Mesendoderm (in vitro differentiated cells): ENCODE measurements around the gene PPP1R3E.

Experiments
- DNase-seq: peaks from one replicate; pipeline ENCODE4 v3.0.0; 2013
- H2AK5ac ChIP-seq: 2 replicates; pipeline ENCODE4 v1.6.1; 2013; ENCODE audit warnings: low read length, inconsistent platforms
- H2BK120ac ChIP-seq: 2 replicates; pipeline ENCODE4 v1.6.1; 2013; ENCODE audit warnings: low read depth, mild to moderate bottlenecking, low read length, moderate library complexity, mixed read lengths
- H2BK15ac ChIP-seq: replicated peaks from 2 replicates; pipeline ENCODE4 v1.6.1; 2013; ENCODE audit warnings: low read depth, mild to moderate bottlenecking, moderate library complexity
- H2BK5ac ChIP-seq: 2 replicates; pipeline ENCODE4 v1.6.1; 2013; ENCODE audit warnings: low read length, inconsistent platforms
- H3K18ac ChIP-seq: 2 replicates; pipeline ENCODE4 v1.6.1; 2013; ENCODE audit warnings: mild to moderate bottlenecking, low read length, mixed read lengths
- H3K23ac ChIP-seq: one replicate; pipeline ENCODE4 v1.6.1; 2013; ENCODE audit warnings: low read length
- H3K27ac ChIP-seq: 2 replicates; pipeline ENCODE4 v1.5.1; 2013; ENCODE audit warnings: low read depth, mild to moderate bottlenecking, inconsistent platforms, low read length, moderate library complexity
- H3K27me3 ChIP-seq: 2 replicates; pipeline ENCODE4 v1.6.1; 2013; ENCODE audit warnings: low read length, control low read depth, mild to moderate bottlenecking, inconsistent platforms; ENCODE audit not compliant: insufficient read depth, poor library complexity
- H3K36me3 ChIP-seq: 2 replicates; pipeline ENCODE4 v1.6.1; 2013; ENCODE audit warnings: low read length, inconsistent platforms; ENCODE audit not compliant: control insufficient read depth, insufficient read depth
- H3K4ac ChIP-seq: one replicate; pipeline ENCODE4 v1.6.1; 2013; ENCODE audit warnings: low read depth, mild to moderate bottlenecking, low read length, moderate library complexity
- H3K4me1 ChIP-seq: 2 replicates; pipeline ENCODE4 v1.6.1; 2013; ENCODE audit warnings: low read depth, low read length, inconsistent platforms; ENCODE audit not compliant: control insufficient read depth
- H3K4me2 ChIP-seq: 2 replicates; pipeline ENCODE4 v1.6.1; 2013; ENCODE audit warnings: low read length
- H3K4me3 ChIP-seq: 2 replicates; pipeline ENCODE4 v1.5.1; 2013; ENCODE audit warnings: mild to moderate bottlenecking, low read length
- H3K56ac ChIP-seq: one replicate; pipeline ENCODE4 v1.6.1; 2013; ENCODE audit warnings: low read length
- H3K79me1 ChIP-seq: 2 replicates; pipeline ENCODE4 v1.6.1; 2013; ENCODE audit warnings: low read length, inconsistent platforms
- H3K79me2 ChIP-seq: 2 replicates; pipeline ENCODE4 v1.6.1; 2013; ENCODE audit warnings: mild to moderate bottlenecking, low read length; ENCODE audit not compliant: control insufficient read depth, insufficient read depth
- H3K9ac ChIP-seq: 2 replicates; pipeline ENCODE4 v1.6.1; 2013; ENCODE audit warnings: low read length, inconsistent platforms
- H4K5ac ChIP-seq: one replicate; pipeline ENCODE4 v1.6.1; 2013; ENCODE audit warnings: low read length
- H4K8ac ChIP-seq: one replicate; pipeline ENCODE4 v1.6.1; 2013; ENCODE audit warnings: low read depth, mild to moderate bottlenecking, control low read depth, low read length, moderate library complexity
- WGBS: extraction: QIAGEN DNeasy Blood & Tissue Kit; methylation state at CpG from one replicate; pipeline ENCODE4 v1.1.7; 2013; ENCODE audit warnings: low lambda C conversion rate, missing lambda C conversion rate; ENCODE audit not compliant: insufficient coverage; ENCODE audit errors: extremely low coverage; 5-methylcytosine and 5-hydroxymethylcytosine counted together

The PPP1R3E gene

DNA sequence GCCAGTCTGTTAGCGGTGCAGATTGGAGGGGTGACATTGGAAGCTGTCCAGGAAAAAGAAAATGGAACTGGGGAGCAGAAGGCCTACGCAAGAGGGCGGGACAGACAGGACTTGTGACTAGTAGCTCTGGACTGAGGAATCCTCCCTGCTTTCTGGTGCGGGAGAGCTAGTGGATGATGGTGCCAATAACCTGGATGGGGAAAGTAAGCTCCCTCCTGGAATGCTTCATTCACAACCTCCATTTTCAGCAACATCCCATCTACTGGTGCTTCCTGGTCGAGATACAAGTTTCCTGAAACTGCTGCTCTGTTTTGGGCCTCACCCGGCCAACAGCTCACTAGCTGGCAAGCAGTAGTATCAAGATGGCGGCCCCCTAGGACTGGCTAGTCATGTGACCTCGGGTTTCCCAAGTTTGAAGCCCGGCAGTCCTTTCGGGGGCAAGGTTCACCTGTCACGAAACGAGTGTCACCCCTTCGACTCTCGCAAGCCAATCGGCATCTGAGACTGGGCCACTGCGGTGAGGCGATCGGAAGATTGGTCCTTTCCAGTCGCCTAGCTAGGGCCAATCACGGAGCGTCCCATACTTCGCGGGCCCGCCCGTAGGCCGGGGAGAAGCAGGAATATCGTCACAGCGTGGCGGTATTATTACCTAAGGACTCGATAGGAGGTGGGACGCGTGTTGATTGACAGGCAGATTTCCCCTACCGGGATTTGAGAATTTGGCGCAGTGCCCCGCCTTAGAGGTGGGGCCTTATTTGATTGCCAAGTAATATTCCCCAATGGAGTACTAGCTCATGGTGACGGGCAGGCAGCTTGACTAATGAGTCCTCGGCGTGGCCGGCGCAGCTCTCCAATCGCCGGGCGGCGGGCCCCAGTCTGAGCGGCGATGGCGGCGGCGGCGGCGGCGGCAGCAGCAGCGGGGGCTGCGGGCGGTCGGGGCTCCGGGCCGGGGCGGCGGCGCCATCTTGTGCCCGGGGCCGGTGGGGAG is 18.2 kb upstream of the PPP1R3E start, which contains the start of gene PABPN1:
PABPN1 (plus strand) TSS at position 874 of the 988 bp plus-strand sequence; CDS start at position 887, 13 bp downstream.
- Histone ChIP-seq H3K79me2 (peaks cover 18% of the 10 kb centered on the region), H3K4me1 (peaks cover 5% of the 10 kb centered on the region), H3K36me3 (peaks cover 3% of the 10 kb centered on the region), H2BK5ac (peak within 1 kb of the TSS; percentile 65), H2BK15ac (no peak within 1 kb of the TSS), H4K5ac (peak within 1 kb of the TSS; percentile 96), H3K4ac (peak within 1 kb of the TSS; percentile 99), H2BK120ac (peak within 1 kb of the TSS; percentile 86), H3K27ac (peak within 1 kb of the TSS; percentile 98), H3K4me2 (peak within 1 kb of the TSS; percentile 91), H3K27me3 (no peaks in the 10 kb centered on the region), H3K23ac (peak within 1 kb of the TSS; percentile 82), H3K56ac (peak within 1 kb of the TSS; percentile 98), H4K8ac (peak within 1 kb of the TSS; percentile 94), H3K9ac (peak within 1 kb of the TSS; percentile 100), H2AK5ac (peak within 1 kb of the TSS; percentile 92), H3K18ac (peak within 1 kb of the TSS; percentile 99), H3K4me3 (peak within 1 kb of the TSS; percentile 95), H3K79me1 (peaks cover 7% of the 10 kb centered on the region)
- WGBS, result no CpG with 5 or more reads among the region's 63 CpGs
- DNase-seq, result peak; percentile 100

GRCh38 chr14:23319746-23320583 is 17.3 kb upstream of the PPP1R3E start:
- Histone ChIP-seq H3K4me1 (peaks cover 5% of the 10 kb centered on the region), H2BK5ac (no peak overlapping the region), H3K56ac (peak overlapping the region; percentile 71), H2BK120ac (no peak overlapping the region), H3K36me3 (peaks cover 3% of the 10 kb centered on the region), H3K4ac (peak overlapping the region; percentile 44), H2AK5ac (peak overlapping the region; percentile 92), H2BK15ac (no peak overlapping the region), H3K18ac (no peak overlapping the region), H3K27ac (peak overlapping the region; percentile 68), H3K23ac (no peak overlapping the region), H3K4me3 (no peak overlapping the region), H3K27me3 (no peaks in the 10 kb centered on the region), H3K79me2 (peaks cover 18% of the 10 kb centered on the region), H4K8ac (no peak overlapping the region), H3K79me1 (peaks cover 7% of the 10 kb centered on the region), H4K5ac (peak overlapping the region; percentile 96), H3K4me2 (peak overlapping the region; percentile 12), H3K9ac (peak overlapping the region; percentile 53)
- no CpG with 5 or more reads among the region's 17 CpGs for WGBS
- no peak for DNase-seq

- no peak overlapping the region for H3K4ac ChIP-seq
- H4K8ac ChIP-seq, result no peak overlapping the region
- H3K4me3 ChIP-seq, result no peak overlapping the region
- no peak overlapping the region for H3K4me2 ChIP-seq
- H3K18ac ChIP-seq, result no peak overlapping the region
- H3K9ac ChIP-seq, result no peak overlapping the region
- H2BK15ac ChIP-seq, result no peak overlapping the region
- no peak overlapping the region for H2AK5ac ChIP-seq
- no peak overlapping the region for H3K27ac ChIP-seq
- no peak for DNase-seq
- H3K23ac ChIP-seq, result no peak overlapping the region
- H3K36me3 ChIP-seq, result no peaks in the 10 kb centered on the region
- no peak overlapping the region for H4K5ac ChIP-seq
- peaks cover 5% of the 10 kb centered on the region for H3K4me1 ChIP-seq
- no peak overlapping the region for H2BK5ac ChIP-seq
- H3K56ac ChIP-seq, result no peak overlapping the region
- no peaks in the 10 kb centered on the region for H3K79me2 ChIP-seq
- WGBS, result no CpG with 5 or more reads among the region's 5 CpGs
- no peaks in the 10 kb centered on the region for H3K27me3 ChIP-seq
- no peaks in the 10 kb centered on the region for H3K79me1 ChIP-seq
- H2BK120ac ChIP-seq, result no peak overlapping the region
Measured at GRCh38 chr14:23316300-23316699, 13.6 kb upstream of the PPP1R3E start.

DNA sequence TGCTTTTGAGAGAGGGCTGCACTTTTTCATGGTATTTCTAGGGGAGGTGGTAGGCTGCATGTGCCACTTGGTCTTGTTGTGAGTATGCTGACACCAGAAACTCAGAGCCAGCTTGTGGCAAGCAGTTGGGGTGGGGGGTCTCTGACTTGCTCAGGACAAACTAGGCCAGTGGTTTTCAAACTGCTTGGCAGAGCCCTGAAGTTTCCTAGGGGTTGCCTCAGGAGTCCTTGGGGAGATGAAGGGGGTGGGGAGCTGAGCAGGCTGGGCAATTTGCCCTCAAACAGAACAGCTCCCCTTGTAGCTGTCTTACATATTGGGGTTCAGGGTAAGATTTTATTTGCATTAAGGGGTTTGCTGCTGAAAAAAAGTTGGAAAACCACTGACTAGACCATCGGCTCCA is 7.9 kb upstream of the PPP1R3E start:
- DNase-seq, result no peak
- H3K79me1 ChIP-seq, result peaks cover 23% of the 10 kb centered on the region
- H3K27ac ChIP-seq, result no peak overlapping the region
- no peaks in the 10 kb centered on the region for H3K27me3 ChIP-seq
- no peak overlapping the region for H3K18ac ChIP-seq
- H3K23ac ChIP-seq, result no peak overlapping the region
- H3K4ac ChIP-seq, result no peak overlapping the region
- no peak overlapping the region for H3K4me2 ChIP-seq
- H2BK5ac ChIP-seq, result no peak overlapping the region
- H4K5ac ChIP-seq, result no peak overlapping the region
- H3K56ac ChIP-seq, result no peak overlapping the region
- no CpG with 5 or more reads among the region's 1 CpG for WGBS
- H3K79me2 ChIP-seq, result peaks cover 14% of the 10 kb centered on the region
- H2AK5ac ChIP-seq, result no peak overlapping the region
- no peaks in the 10 kb centered on the region for H3K36me3 ChIP-seq
- H2BK120ac ChIP-seq, result no peak overlapping the region
- no peak overlapping the region for H3K9ac ChIP-seq
- no peak overlapping the region for H3K4me3 ChIP-seq
- no peak overlapping the region for H4K8ac ChIP-seq
- H3K4me1 ChIP-seq, result peaks cover 4% of the 10 kb centered on the region
- no peak overlapping the region for H2BK15ac ChIP-seq

GRCh38 chr14:23308721-23309445 is 6.2 kb upstream of the PPP1R3E start:
- H3K27me3 ChIP-seq, result no peaks in the 10 kb centered on the region
- H3K36me3 ChIP-seq, result no peaks in the 10 kb centered on the region
- H3K23ac ChIP-seq, result no peak overlapping the region
- WGBS, result no CpG with 5 or more reads among the region's 17 CpGs
- H3K27ac ChIP-seq, result no peak overlapping the region
- no peak overlapping the region for H4K8ac ChIP-seq
- peaks cover 23% of the 10 kb centered on the region for H3K79me1 ChIP-seq
- H3K56ac ChIP-seq, result no peak overlapping the region
- no peak overlapping the region for H2BK120ac ChIP-seq
- no peak overlapping the region for H3K4me2 ChIP-seq
- peaks cover 4% of the 10 kb centered on the region for H3K4me1 ChIP-seq
- no peak overlapping the region for H2AK5ac ChIP-seq
- H3K79me2 ChIP-seq, result peaks cover 14% of the 10 kb centered on the region
- no peak overlapping the region for H3K4me3 ChIP-seq
- no peak for DNase-seq
- H2BK5ac ChIP-seq, result no peak overlapping the region
- no peak overlapping the region for H3K9ac ChIP-seq
- no peak overlapping the region for H3K18ac ChIP-seq
- no peak overlapping the region for H4K5ac ChIP-seq
- no peak overlapping the region for H3K4ac ChIP-seq
- no peak overlapping the region for H2BK15ac ChIP-seq
